SK-N-DZ (cell line): Measurements from ENCODE around the gene CD151.

Source experiments
- DNase-seq: peaks from one replicate; pipeline ENCODE4 v3.0.0-alpha.2; 2015; ENCODE audit warnings: low spot score

Gene CD151

GRCh38 chr11:828506-829175 is 4.1 kb upstream of the CD151 start:
- DNase-seq = peak; percentile 75

- no peak for DNase-seq
Measured at GRCh38 chr11:829176-829846, 3.4 kb upstream of the CD151 start.

DNA sequence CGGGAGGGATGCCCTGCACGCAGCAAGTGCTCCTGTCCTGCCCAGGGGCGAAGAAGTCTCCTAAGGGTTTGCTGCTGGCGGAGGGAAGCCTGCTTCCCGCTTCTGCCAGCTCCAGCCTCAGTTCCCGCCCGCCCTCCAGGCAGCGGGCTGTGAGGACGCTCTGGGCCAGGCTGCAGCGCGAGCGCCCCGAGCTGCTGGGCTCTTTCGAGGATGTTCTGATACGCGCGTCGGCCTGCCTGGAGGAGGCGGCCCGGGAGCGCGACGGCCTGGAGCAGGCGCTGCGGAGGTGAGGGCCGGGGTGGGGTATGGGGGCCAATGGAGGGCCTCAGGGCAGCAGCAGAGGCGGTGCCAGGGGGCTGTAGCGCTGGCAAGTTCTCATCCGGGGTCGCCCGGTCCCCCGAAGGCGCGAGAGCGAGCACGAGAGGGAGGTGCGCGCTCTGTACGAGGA is 2.9 kb upstream of the CD151 start:
- DNase-seq = no peak

DNA sequence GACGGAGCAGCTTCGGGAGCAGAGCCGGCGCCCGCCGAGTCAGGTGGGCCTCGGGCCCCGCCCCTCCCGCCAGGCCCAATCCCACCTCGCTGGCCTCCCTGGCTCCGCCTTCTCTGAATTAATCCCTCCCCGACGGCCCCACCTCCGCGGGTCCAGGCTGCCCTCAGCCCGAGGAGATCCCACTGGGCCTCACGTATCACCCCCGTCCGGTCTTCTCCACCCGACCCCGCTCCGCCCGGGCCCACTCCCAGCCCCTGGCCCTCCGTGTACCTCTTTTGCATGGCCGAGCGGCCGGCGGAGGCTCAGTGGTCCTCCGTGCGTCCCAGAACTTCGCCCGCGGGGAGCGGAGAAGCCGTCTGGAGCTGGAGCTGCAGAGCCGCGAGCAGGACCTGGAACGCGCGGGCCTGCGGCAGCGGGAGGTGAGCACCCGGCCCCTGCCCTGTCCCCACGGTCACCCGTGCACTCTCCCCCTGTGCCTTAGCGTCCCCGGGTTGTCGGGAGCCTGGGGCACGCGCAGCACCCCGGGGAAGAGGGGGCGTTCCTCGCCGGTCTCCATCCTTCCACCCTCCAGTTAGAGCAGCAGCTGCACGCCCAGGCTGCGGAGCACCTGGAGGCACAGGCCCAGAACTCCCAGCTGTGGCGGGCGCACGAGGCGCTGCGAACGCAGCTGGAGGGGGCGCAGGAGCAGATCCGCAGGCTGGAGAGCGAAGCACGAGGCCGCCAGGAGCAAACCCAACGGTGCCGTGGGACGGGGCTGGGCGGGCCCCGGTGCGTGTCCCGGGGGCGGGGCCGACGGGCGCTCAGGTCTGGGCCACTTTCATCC is 2.2 kb upstream of the CD151 start:
- peak; percentile 89 for DNase-seq

GRCh38 chr11:831118-831864 is 1.5 kb upstream of the CD151 start:
- DNase-seq = peak; percentile 63

GRCh38 chr11:831961-832528 is 707 bp upstream of the CD151 start:
- no peak for DNase-seq

DNA sequence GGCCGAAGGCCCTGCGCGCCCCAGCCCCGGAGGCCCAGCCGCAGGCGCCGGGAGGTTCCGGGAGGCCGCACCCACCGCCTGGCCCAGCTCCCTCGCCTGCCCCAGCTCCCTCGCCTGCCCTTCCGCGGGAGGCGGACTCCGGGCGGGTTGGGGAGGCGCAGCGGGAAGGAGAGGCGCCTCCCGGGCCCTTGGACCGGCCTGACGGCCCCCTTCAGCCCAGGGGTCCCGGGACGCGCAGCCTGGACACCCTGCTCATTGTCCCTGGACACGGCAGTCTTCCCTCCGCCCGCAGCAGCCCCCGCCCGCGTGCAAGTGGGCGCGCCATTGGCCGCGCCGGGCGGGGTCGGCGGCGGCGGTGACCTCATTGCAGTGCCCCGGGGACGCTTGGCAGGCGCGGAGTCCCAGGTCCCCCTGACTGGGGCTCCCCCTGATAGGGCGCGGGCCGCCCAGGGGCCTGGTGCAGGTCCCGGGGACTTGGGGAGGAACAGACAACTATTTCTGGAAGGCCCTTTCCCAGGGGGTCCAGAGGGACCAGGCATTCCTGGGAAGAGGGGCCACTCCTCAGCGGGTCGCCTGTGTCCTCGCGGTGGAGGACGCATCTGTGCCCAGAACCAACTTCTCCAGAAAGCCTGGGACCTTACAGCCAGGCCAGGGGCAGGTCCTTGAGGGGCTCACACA is 501 bp downstream of the CD151 start:
- no peak for DNase-seq

DNA sequence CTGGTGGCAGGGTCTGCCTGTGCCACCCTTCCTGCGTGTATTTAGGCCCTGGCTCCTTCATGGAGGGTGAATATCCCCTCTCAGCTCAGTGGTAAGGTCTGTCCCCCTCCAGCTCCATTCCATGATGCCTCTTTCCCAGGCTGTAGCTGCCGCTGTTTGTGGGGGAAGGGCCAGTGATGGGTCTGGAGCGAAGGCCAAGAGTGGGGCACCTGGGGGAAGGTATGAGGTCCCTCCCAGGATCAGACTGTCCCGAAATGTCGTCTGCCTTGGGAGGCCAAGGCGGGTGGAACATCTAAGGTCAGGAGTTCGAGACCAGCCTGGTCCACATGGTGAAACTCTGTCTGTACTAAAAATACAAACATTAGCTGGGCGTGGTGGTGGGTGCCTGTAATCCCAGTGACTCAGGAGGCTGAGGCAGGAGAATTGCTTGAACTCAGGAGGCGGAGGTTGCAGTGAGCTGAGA is 1.1 kb downstream of the CD151 start:
- DNase-seq = no peak

DNA sequence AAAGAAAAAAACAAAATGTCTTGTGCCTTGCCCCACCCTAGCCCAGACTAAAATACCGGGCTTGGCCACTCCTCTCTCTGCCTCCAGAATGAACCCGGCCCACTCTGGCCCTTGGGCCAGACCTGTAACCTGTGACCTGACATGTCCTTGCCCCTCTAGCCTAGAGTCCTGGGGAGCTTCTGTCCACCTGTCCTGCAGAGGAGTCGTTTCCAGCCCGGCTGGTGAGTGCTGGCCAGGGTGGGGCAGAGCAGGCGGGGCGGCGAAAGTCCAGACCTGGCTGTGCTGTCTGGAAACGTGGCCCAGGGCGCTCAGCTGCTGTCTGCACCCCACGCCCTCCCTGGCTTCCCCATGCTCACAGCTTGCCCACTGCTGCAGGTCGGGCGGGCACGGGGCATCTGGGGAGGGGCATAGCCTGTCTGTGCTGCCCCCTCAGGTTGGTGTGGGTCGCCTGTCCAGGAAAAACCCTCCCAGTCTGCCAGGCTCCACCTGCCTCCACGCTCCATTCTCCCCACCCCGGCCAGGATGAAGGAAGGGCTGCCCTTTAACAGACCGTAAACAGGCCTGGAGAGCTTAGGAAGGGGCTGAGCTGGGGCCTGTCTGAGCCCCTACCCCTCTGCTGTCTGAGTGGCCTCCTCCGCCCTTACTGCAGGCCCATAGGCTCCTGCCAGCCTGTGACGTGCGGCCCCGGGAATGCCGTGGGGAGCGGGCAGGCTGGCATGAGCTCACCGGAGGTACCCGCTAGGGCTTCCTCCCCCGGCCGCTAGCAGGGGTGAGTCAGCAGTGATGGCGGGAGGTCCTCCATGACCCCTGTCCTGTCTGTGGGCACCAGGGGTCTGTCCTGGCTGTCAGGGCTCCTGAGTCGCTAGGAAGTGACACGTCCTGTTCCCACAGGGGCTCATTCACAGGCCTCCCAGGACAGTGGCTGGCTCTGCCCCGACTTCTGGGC is 1.9 kb downstream of the CD151 start:
- DNase-seq = no peak

DNA sequence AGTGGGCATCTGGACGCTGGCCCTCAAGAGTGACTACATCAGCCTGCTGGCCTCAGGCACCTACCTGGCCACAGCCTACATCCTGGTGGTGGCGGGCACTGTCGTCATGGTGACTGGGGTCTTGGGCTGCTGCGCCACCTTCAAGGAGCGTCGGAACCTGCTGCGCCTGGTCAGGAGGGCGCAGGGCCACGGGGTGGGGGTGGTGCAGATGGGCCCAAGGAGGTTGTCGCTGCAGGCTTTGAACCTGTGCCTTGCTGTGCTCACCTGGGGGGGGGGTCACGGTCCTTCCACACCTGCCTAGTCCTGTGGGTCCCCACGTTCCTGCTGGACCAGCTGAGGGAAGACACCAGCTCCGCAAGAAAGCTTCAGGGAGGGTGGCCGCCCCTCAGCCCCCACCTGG is 3.5 kb downstream of the CD151 start:
- no peak for DNase-seq

- no peak for DNase-seq
Measured at GRCh38 chr11:836700-837099, 3.9 kb downstream of the CD151 start.

DNA sequence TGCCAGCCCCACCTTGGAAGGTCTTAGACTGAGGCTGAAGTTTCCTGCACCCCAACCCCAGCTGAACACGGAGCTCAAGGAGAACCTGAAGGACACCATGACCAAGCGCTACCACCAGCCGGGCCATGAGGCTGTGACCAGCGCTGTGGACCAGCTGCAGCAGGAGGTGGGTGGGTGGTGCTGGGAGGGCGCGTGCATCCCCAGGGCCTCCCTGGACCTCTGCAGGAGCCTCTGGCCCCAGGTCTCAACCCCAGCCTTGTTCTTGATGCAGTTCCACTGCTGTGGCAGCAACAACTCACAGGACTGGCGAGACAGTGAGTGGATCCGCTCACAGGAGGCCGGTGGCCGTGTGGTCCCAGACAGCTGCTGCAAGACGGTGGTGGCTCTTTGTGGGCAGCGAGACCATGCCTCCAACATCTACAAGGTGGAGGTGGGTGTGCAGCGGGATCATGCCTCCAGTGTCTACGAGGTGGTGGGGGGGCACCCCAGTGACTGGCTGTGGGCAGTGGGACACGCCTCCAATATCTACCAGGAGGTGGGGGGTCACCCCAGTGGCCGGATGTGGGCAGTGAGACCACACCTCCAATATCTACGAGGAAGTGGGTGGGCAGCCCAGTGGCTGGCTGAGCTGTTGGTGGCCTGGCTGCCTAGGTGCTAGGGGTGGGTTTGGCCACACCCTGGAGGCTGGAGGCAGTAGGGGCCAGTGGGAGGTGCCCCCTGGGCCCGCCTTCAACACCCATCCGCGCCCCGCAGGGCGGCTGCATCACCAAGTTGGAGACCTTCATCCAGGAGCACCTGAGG is 4.6 kb downstream of the CD151 start:
- DNase-seq = no peak

DNA sequence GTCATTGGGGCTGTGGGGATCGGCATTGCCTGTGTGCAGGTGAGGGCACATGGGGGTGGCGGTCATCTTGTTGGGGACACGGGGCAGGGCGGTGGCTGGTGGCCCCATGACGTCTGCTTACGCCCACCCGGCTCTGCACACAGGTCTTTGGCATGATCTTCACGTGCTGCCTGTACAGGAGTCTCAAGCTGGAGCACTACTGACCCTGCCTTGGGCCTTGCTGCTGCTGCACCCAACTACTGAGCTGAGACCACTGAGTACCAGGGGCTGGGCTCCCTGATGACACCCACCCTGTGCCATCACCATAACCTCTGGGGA is 5.2 kb downstream of the CD151 start:
- DNase-seq = no peak

GRCh38 chr11:838441-839279 is 5.9 kb downstream of the CD151 start:
- no peak for DNase-seq

GRCh38 chr11:839280-839623 is 6.5 kb downstream of the CD151 start:
- no peak for DNase-seq

GRCh38 chr11:839875-840617 is 7.3 kb downstream of the CD151 start:
- no peak for DNase-seq

GRCh38 chr11:841981-842369 is 9.2 kb downstream of the CD151 start:
- no peak for DNase-seq
